PC-3 (cell line): ENCODE results near the gene YIF1A. TPM values are rescaled to one million over a fixed set of nuclear protein-coding genes. Genes with fewer than 3 reads are reported as not detected.

ENCODE experiments used
- ATAC-seq: fragments of 200-7000 bp; cut with Tn5 transposase; 2 replicates; pipeline ENCODE4 v1.9.1; 2020; ENCODE audit warnings: mild to moderate bottlenecking, moderate library complexity
- BruUV-seq: library from RNA; stranded (reverse); fragments of 400-500 nt; replicated peaks from 2 replicates; lab custom pipeline; 2021; lab: Mats Ljungman, UMichigan
- CTCF ChIA-PET: fragments of 300-600 bp; sonication (Branson Sonifier 250); formaldehyde crosslinking; loops from one replicate; lab custom pipeline; 2022; ENCODE audit warnings: antibody characterized with exemption; lab: Charles Lee
- POLR2A ChIA-PET: fragments of 300-600 bp; sonication (Branson Sonifier 250); formaldehyde crosslinking; loops from one replicate; lab custom pipeline; 2022; ENCODE audit warnings: antibody characterized with exemption; ENCODE audit not compliant: unreplicated experiment; lab: Charles Lee
- DNase-seq: peaks from one replicate; pipeline ENCODE4 v3.0.0-alpha.2; 2015
- H2AFZ ChIP-seq: fragments of 300-600 bp; sonication (generic); 2 replicates; pipeline ENCODE4 v1.6.0; 2016; ENCODE audit warnings: antibody characterized with exemption, low read length
- H3F3A ChIP-seq: fragments of 300-600 bp; sonication (generic); one replicate; pipeline ENCODE4 v1.6.0; 2017; ENCODE audit warnings: antibody characterized with exemption, low read length, control low read depth, mild to moderate bottlenecking; ENCODE audit not compliant: unreplicated experiment
- H3K27ac ChIP-seq: fragments of 300-600 bp; sonication (generic); 2 replicates; pipeline ENCODE4 v1.5.1; 2016; ENCODE audit warnings: mild to moderate bottlenecking, low read length
- H3K27me3 ChIP-seq: fragments of 300-600 bp; sonication (generic); 2 replicates; pipeline ENCODE4 v1.6.1; 2016; ENCODE audit warnings: low read length, mixed read lengths
- H3K36me3 ChIP-seq: fragments of 300-600 bp; sonication (generic); 2 replicates; pipeline ENCODE4 v1.6.1; 2016; ENCODE audit warnings: low read depth, mixed run types, low read length, mixed read lengths
- H3K4me1 ChIP-seq: fragments of 300-600 bp; sonication (generic); 2 replicates; pipeline ENCODE4 v1.5.1; 2016; ENCODE audit warnings: low read length; ENCODE audit not compliant: insufficient read depth
- H3K4me2 ChIP-seq: fragments of 300-600 bp; sonication (generic); 2 replicates; pipeline ENCODE4 v1.6.0; 2016; ENCODE audit warnings: low read length
- H3K4me3 ChIP-seq: fragments of 300-600 bp; sonication (generic); 2 replicates; pipeline ENCODE4 v1.5.1; 2016; ENCODE audit warnings: mild to moderate bottlenecking, low read length, mixed read lengths
- H3K79me2 ChIP-seq: fragments of 300-600 bp; sonication (generic); 2 replicates; pipeline ENCODE4 v1.6.1; 2017; ENCODE audit warnings: low read length, mixed read lengths
- H3K9ac ChIP-seq: fragments of 300-600 bp; sonication (generic); 2 replicates; pipeline ENCODE4 v1.6.0; 2016; ENCODE audit warnings: mild to moderate bottlenecking, low read length
- H3K9me2 ChIP-seq: fragments of 300-600 bp; sonication (generic); replicated peaks from 2 replicates; pipeline ENCODE4 v1.6.1; 2016; ENCODE audit warnings: mixed run types, low read length, mixed read lengths
- H3K9me3 ChIP-seq: fragments of 300-600 bp; sonication (generic); 2 replicates; pipeline ENCODE4 v1.6.1; 2016; ENCODE audit warnings: low read length, mixed read lengths
- H4K20me1 ChIP-seq: fragments of 300-600 bp; sonication (generic); 2 replicates; pipeline ENCODE4 v1.6.1; 2016; ENCODE audit warnings: low read length, mixed read lengths
- EZH2 ChIP-seq: fragments of 300-600 bp; sonication (generic); IDR thresholded peaks from one replicate; pipeline ENCODE4 v1.6.1; 2017; ENCODE audit warnings: antibody characterized with exemption, mild to moderate bottlenecking, low read length; ENCODE audit not compliant: unreplicated experiment
- EZH2phosphoT487 ChIP-seq: fragments of 300-600 bp; sonication (generic); IDR thresholded peaks from 2 replicates; pipeline ENCODE4 v1.6.1; 2018; ENCODE audit warnings: mild to moderate bottlenecking, antibody characterized with exemption, low read length, borderline replicate concordance
- intact Hi-C: fragments of 100-400 bp; cut with micrococcal nuclease; formaldehyde crosslinking; loops from 2 replicates; pipeline ENCODE4 v1.9.0; 2023
- total RNA-seq: library from RNA; depleted of rRNA; stranded (reverse); fragments of >200 nt; gene quantifications from 2 replicates; pipeline ENCODE4 v1.2.3, GENCODE V29; 2014
- TF ChIP-seq, protein P1 (sequence below): fragments of 300-600 bp; sonication (generic); conservative IDR thresholded peaks from 2 replicates; pipeline ENCODE4 v1.5.1; 2017; ENCODE audit warnings: antibody characterized with exemption, low read depth, mild to moderate bottlenecking, low read length

The YIF1A gene
- total RNA-seq, 1 experiment from 2014 or later: 236 TPM

DNA sequence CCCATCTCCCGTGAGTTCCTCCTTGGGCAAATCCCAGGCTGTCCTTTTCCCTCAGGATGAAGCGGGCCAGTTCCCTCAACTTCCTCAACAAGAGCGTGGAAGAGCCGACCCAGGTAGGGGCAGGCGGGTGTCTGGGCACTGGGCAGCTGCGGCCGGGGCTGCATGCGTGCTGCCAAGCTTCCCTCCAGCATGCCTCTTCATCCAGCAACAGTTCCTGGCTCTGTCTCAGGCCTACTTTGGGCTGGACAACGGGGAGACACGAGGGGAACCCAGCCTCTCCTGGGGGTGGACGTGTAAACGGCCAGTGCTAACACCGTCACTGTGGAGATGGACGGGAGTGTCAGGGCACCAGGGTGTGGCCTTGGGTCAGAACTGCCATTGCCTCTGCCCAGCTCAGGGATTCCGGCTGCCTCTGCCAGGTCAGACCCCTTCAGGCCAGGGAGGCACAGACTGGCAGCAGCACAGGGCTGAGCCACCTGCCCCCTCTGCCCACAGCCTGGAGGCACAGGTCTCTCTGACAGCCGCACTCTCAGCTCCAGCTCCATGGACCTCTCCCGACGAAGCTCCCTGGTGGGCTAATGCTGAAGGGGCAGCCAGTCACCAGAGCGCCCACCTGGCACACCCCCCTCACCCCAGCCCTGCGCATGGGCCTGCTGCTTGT is 22.4 kb downstream of the YIF1A start:
- ChIA-PET POLR2A (no interaction called here), CTCF (no interaction called here)
- H3K4me2 ChIP-seq: no peak overlapping the region

DNA sequence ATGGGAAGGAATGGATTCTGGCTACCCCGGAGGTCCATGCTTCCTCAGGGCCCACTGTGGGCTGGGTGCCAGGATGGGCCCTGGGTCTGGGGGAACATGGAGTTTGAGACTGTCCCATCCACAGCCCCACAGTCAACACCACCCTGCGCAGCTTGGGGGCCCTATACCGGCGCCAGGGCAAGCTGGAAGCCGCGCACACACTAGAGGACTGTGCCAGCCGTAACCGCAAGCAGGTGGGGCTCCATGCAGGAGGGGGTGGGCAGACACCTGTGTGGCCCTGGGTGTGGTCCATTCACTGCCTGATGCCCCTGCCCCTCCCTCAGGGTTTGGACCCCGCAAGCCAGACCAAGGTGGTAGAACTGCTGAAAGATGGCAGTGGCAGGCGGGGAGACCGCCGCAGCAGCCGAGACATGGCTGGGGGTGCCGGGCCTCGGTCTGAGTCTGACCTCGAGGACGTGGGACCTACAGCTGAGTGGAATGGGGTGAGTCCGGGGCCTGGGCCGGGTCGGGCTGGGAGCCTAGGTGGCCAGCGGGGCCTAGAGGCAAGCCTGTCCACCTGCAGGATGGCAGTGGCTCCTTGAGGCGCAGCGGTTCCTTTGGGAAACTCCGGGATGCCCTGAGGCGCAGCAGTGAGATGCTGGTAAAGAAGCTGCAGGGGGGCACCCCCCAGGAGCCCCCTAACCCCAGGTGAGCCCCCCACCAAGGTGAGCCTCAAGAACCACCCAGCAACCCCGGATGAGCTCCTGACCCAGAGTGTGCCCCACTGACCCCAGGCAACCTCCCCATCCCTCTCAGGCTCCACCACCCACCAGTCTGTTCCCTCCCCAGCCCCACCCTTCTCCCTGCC is 23.2 kb downstream of the YIF1A start:
- DNase-seq (no peak), ATAC-seq (no peak)
- Histone ChIP-seq H3K4me3 (no peak overlapping the region), H3F3A (no peaks in the 10 kb centered on the region), H2AFZ (no peak overlapping the region), H3K9ac (no peak overlapping the region), H3K79me2 (peaks cover 22% of the 10 kb centered on the region), H4K20me1 (0 out of 2 replicates have a peak, but pooled peaks cover 9% of the 10 kb centered on the region), H3K27me3 (no peaks in the 10 kb centered on the region), H3K4me2 (no peak overlapping the region), H3K27ac (no peak overlapping the region), H3K9me3 (no peaks in the 10 kb centered on the region), H3K9me2 (no peaks in the 10 kb centered on the region), H3K36me3 (peaks cover 23% of the 10 kb centered on the region), H3K4me1 (peaks cover 10% of the 10 kb centered on the region)
- no TSS peak for BruUV-seq
- TF ChIP-seq EZH2phosphoT487 (no peak), EZH2 (no peak)
- TF ChIP-seq, protein P1, sequence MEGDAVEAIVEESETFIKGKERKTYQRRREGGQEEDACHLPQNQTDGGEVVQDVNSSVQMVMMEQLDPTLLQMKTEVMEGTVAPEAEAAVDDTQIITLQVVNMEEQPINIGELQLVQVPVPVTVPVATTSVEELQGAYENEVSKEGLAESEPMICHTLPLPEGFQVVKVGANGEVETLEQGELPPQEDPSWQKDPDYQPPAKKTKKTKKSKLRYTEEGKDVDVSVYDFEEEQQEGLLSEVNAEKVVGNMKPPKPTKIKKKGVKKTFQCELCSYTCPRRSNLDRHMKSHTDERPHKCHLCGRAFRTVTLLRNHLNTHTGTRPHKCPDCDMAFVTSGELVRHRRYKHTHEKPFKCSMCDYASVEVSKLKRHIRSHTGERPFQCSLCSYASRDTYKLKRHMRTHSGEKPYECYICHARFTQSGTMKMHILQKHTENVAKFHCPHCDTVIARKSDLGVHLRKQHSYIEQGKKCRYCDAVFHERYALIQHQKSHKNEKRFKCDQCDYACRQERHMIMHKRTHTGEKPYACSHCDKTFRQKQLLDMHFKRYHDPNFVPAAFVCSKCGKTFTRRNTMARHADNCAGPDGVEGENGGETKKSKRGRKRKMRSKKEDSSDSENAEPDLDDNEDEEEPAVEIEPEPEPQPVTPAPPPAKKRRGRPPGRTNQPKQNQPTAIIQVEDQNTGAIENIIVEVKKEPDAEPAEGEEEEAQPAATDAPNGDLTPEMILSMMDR: no peak
- intact Hi-C loops: no loop called here
- CTCF ChIA-PET: no interaction called here
- POLR2A ChIA-PET: no interaction called here

More for the DNA sequence above, 22.4 kb downstream of the YIF1A start:
- no peak for TF ChIP-seq EZH2phosphoT487
- TF ChIP-seq, protein P1: no peak
- TF ChIP-seq EZH2: no peak
- Histone ChIP-seq H3K36me3 (peaks cover 22% of the 10 kb centered on the region), H3K27ac (no peak overlapping the region), H3K9ac (no peak overlapping the region), H2AFZ (no peak overlapping the region), H3K9me3 (no peaks in the 10 kb centered on the region), H3K4me3 (no peak overlapping the region), H3F3A (no peaks in the 10 kb centered on the region), H3K27me3 (no peaks in the 10 kb centered on the region), H3K79me2 (peaks cover 24% of the 10 kb centered on the region), H3K9me2 (no peaks in the 10 kb centered on the region), H4K20me1 (0 out of 2 replicates have a peak, but pooled peaks cover 9% of the 10 kb centered on the region), H3K4me1 (peaks cover 10% of the 10 kb centered on the region)
- intact Hi-C loops: no loop called here
- no TSS peak for BruUV-seq
- ATAC-seq (no peak), DNase-seq (no peak)
